Loucy (cell line): ENCODE measurements around the gene HYCC1.

ENCODE experiments used
- H2AFZ ChIP-seq: fragments of 200-600 bp; sonication (generic); 2 replicates; pipeline ENCODE4 v1.6.0; 2016; ENCODE audit warnings: antibody characterized with exemption, mild to moderate bottlenecking, low read length, moderate library complexity
- H3F3A ChIP-seq: fragments of 200-600 bp; 2 replicates; pipeline ENCODE4 v1.6.0; 2016; ENCODE audit warnings: antibody characterized with exemption, low read depth, mild to moderate bottlenecking
- H3K27me3 ChIP-seq: fragments of 200-600 bp; sonication (generic); 2 replicates; pipeline ENCODE4 v1.6.1; 2014; ENCODE audit warnings: low read length, mild to moderate bottlenecking; ENCODE audit not compliant: insufficient read depth, poor library complexity, severe bottlenecking
- H3K36me3 ChIP-seq: fragments of 200-600 bp; sonication (generic); 2 replicates; pipeline ENCODE4 v1.6.1; 2016; ENCODE audit warnings: low read length; ENCODE audit not compliant: insufficient read depth
- H3K4me1 ChIP-seq: fragments of 200-600 bp; sonication (generic); 2 replicates; pipeline ENCODE4 v1.5.1; 2014; ENCODE audit warnings: low read length, mild to moderate bottlenecking; ENCODE audit not compliant: insufficient read depth, poor library complexity, severe bottlenecking
- H3K4me2 ChIP-seq: fragments of 200-600 bp; sonication (generic); 2 replicates; pipeline ENCODE4 v1.6.0; 2014; ENCODE audit warnings: antibody characterized with exemption, low read length, low read depth, mild to moderate bottlenecking; ENCODE audit not compliant: poor library complexity, severe bottlenecking
- H3K4me3 ChIP-seq: fragments of 200-600 bp; sonication (generic); 2 replicates; pipeline ENCODE4 v1.5.1; 2014; ENCODE audit warnings: low read length, mild to moderate bottlenecking, mixed read lengths; ENCODE audit not compliant: poor library complexity, severe bottlenecking
- H3K79me2 ChIP-seq: fragments of 200-600 bp; sonication (generic); 2 replicates; pipeline ENCODE4 v1.6.1; 2014; ENCODE audit warnings: low read length; ENCODE audit not compliant: insufficient read depth
- H3K9ac ChIP-seq: fragments of 200-600 bp; sonication (generic); 2 replicates; pipeline ENCODE4 v1.6.0; 2014; ENCODE audit warnings: mild to moderate bottlenecking, low read depth, low read length, moderate library complexity; ENCODE audit not compliant: poor library complexity, severe bottlenecking
- H3K9me2 ChIP-seq: fragments of 200-600 bp; sonication (generic); replicated peaks from 2 replicates; pipeline ENCODE4 v1.6.1; 2016; ENCODE audit warnings: low read depth, low read length, mixed read lengths
- H3K9me3 ChIP-seq: fragments of 200-600 bp; sonication (generic); 2 replicates; pipeline ENCODE4 v1.6.1; 2014; ENCODE audit warnings: mild to moderate bottlenecking, antibody characterized with exemption, low read length, low read depth; ENCODE audit not compliant: insufficient read depth
- H4K20me1 ChIP-seq: fragments of 200-600 bp; sonication (generic); 2 replicates; pipeline ENCODE4 v1.6.0; 2014; ENCODE audit warnings: antibody characterized with exemption, low read length, mild to moderate bottlenecking; ENCODE audit not compliant: insufficient read depth, poor library complexity, severe bottlenecking
- EZH2phosphoT487 ChIP-seq: fragments of 200-600 bp; IDR thresholded peaks from 2 replicates; pipeline ENCODE4 v1.6.1; 2018; ENCODE audit warnings: antibody characterized with exemption, mild to moderate bottlenecking, moderate library complexity, borderline replicate concordance
- TF ChIP-seq, protein P1 (sequence below): fragments of 200-600 bp; sonication (generic); conservative IDR thresholded peaks from 2 replicates; pipeline ENCODE4 v1.5.1; 2014; ENCODE audit warnings: mild to moderate bottlenecking, antibody characterized with exemption, low read length

The HYCC1 gene

DNA sequence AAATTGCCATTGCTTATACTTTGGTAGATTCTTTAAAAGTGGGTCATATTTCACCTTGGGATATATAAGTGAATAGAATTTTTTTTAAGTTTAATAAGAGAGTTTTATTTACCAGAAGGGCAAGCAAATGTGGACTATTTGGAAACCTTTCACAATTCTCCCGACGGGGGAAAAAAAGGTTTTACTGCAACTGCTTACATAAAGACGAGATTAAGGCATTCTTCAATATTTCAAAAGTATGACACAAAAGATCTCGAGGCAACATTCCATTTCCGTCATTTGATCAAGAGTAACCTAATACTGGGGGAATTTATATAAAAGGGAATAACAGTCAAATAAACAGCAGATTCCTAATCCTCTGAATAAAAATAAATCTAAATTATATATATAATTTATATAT is 28.5 kb downstream of the HYCC1 start:
- no peaks in the 10 kb centered on the region; the same call in 1 of the 2 replicates for H3K9me3 ChIP-seq
- peaks cover 16% of the 10 kb centered on the region; the same call in 1 of the 2 replicates for H3K36me3 ChIP-seq
- no peak overlapping the region for H3K4me3 ChIP-seq
- H3K27me3 ChIP-seq = no peaks in the 10 kb centered on the region
- no peak overlapping the region for H3K9ac ChIP-seq
- no peak overlapping the region for H2AFZ ChIP-seq
- H4K20me1 ChIP-seq = peaks cover 9% of the 10 kb centered on the region
- H3K9me2 ChIP-seq = no peaks in the 10 kb centered on the region
- H3F3A ChIP-seq = peaks cover 11% of the 10 kb centered on the region
- no peak overlapping the region for H3K4me2 ChIP-seq
- TF ChIP-seq, protein P1, sequence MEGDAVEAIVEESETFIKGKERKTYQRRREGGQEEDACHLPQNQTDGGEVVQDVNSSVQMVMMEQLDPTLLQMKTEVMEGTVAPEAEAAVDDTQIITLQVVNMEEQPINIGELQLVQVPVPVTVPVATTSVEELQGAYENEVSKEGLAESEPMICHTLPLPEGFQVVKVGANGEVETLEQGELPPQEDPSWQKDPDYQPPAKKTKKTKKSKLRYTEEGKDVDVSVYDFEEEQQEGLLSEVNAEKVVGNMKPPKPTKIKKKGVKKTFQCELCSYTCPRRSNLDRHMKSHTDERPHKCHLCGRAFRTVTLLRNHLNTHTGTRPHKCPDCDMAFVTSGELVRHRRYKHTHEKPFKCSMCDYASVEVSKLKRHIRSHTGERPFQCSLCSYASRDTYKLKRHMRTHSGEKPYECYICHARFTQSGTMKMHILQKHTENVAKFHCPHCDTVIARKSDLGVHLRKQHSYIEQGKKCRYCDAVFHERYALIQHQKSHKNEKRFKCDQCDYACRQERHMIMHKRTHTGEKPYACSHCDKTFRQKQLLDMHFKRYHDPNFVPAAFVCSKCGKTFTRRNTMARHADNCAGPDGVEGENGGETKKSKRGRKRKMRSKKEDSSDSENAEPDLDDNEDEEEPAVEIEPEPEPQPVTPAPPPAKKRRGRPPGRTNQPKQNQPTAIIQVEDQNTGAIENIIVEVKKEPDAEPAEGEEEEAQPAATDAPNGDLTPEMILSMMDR = no peak
- no peak for TF ChIP-seq EZH2phosphoT487
- peaks cover 20% of the 10 kb centered on the region for H3K4me1 ChIP-seq
- H3K79me2 ChIP-seq = peaks cover 36% of the 10 kb centered on the region; the same call in 1 of the 2 replicates

DNA sequence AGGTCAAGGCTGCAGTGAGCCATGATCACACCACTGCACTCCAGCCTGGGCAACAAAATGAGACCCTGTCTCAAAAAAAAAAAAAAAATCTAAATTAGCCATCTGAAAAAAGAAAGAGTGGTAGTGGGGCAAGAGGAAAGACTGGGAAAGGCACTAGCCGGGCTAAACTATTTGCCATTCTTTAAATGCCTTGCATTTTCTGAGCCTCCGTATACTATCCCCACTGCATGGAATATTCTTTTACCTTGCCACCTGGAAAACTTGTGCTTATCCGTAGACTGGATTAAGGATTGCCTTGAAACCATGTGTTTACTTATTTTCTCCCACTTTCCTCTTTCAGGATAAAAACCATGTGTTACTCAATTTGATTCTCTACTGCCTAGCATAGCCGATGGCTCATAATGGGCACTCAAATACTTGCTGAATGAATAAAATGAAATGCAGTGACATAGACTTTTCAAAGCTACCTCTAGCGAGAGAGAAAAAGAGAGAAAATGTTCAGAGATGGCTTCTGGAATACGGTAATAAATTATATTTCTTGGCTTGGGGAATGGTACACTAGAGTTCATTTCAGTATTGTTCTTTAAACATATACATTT is 30.6 kb downstream of the HYCC1 start:
- H3K79me2 ChIP-seq = peaks cover 26% of the 10 kb centered on the region; the same call in 1 of the 2 replicates
- TF ChIP-seq, protein P1 = no peak
- TF ChIP-seq EZH2phosphoT487 = no peak
- H3K36me3 ChIP-seq = peaks cover 16% of the 10 kb centered on the region; the same call in 1 of the 2 replicates
- no peaks in the 10 kb centered on the region for H3F3A ChIP-seq
- no peak overlapping the region for H2AFZ ChIP-seq
- no peak overlapping the region for H3K4me3 ChIP-seq
- H3K4me1 ChIP-seq = no peaks in the 10 kb centered on the region
- H3K27me3 ChIP-seq = no peaks in the 10 kb centered on the region
- H3K9me3 ChIP-seq = no peaks in the 10 kb centered on the region; the same call in 1 of the 2 replicates
- no peak overlapping the region for H3K4me2 ChIP-seq
- H3K9me2 ChIP-seq = no peaks in the 10 kb centered on the region
- no peaks in the 10 kb centered on the region for H4K20me1 ChIP-seq
- no peak overlapping the region for H3K9ac ChIP-seq

DNA sequence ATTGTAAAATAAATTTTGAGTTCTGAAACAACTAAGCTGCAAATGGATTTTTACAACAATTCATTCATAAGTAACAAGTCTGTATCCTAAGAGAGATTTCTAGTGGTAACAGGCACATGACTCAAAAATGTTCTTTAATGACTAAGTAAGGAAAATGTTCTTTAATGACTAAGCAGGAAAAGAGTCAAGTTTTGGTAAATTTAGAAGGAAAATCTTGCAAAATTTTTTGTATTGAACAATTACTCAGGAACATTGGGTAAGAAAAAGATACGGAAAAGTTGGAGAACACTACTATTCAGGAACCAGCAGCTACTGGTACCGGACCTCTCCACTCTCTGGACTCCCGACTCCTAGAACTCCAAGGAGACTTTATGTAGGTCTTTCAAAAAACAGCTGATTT is 33.5 kb downstream of the HYCC1 start:
- Histone ChIP-seq H3F3A (no peaks in the 10 kb centered on the region), H3K9me3 (no peaks in the 10 kb centered on the region; the same call in 1 of the 2 replicates), H3K36me3 (peaks cover 38% of the 10 kb centered on the region; the same call in 1 of the 2 replicates), H3K4me3 (no peak overlapping the region), H3K9ac (no peak overlapping the region), H3K9me2 (no peaks in the 10 kb centered on the region), H3K79me2 (peaks cover 15% of the 10 kb centered on the region; the same call in 1 of the 2 replicates), H3K27me3 (no peaks in the 10 kb centered on the region), H3K4me2 (no peak overlapping the region), H2AFZ (no peak overlapping the region), H4K20me1 (no peaks in the 10 kb centered on the region), H3K4me1 (no peaks in the 10 kb centered on the region)
- TF ChIP-seq, protein P1 = no peak
- no peak for TF ChIP-seq EZH2phosphoT487
